GM13977 (cell line): ENCODE measurements around the gene SIGLEC12.
"Not testable (repeated sequence)": the region's sequence is repeated elsewhere in the genome, so short reads cannot be mapped to it uniquely, and the experiment has no call there.

Experiments used
- DNase-seq: peaks from one replicate; pipeline ENCODE4 v3.0.0; 2012; ENCODE audit warnings: low spot score
- in situ Hi-C: fragments of 300-500 bp; cut with MboI; formaldehyde crosslinking; loops from one replicate; pipeline ENCODE4 v1.12.0; 2022; ENCODE audit warnings: low sequenced_read_pairs, low pct_unique_long_range_greater_than_20kb, mixed read lengths, inconsistent platforms; ENCODE audit not compliant: unreplicated experiment
- TF ChIP-seq, protein P1 (sequence below): IDR thresholded peaks from 2 replicates; pipeline ENCODE4 v1.5.1; 2012; ENCODE audit warnings: mild to moderate bottlenecking, control low read depth; ENCODE audit not compliant: insufficient read depth; ENCODE audit errors: extremely low read depth, missing control alignments

Gene SIGLEC12

DNA sequence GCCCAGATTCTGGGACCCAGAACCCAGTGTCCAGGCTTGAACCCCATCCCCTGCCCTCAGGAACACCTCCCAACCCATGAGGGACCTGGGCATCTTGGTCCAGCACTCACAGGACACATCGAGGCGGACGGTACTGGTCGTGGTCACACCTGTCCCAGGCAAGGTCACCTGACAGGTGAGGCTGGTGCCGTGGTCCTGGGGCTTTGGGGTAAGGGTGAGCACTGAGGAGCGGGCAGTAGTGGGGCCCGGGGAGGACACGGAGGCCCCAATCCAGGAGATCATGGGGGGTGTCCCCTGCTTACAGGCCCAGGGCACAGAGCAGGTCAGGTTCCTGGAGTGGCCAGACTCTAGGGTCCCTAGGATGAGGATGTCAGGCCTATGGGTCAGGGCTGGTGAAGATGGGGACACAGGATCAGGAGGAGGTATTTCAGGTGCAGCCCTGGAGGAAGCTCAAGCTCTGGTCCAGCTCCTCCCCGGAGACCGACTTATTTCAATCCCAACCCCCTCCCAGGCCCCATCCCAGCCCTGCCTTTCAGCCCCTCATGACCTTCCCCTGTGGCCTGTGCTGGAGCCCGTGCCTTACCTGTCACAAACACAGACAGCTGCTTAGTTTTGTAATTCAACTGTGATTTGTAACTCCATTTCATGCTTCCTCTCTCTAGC, 44.1 kb downstream of the SIGLEC12 start:
- DNase-seq = no peak
- in situ Hi-C loops = no loop called here
- TF ChIP-seq, protein P1, sequence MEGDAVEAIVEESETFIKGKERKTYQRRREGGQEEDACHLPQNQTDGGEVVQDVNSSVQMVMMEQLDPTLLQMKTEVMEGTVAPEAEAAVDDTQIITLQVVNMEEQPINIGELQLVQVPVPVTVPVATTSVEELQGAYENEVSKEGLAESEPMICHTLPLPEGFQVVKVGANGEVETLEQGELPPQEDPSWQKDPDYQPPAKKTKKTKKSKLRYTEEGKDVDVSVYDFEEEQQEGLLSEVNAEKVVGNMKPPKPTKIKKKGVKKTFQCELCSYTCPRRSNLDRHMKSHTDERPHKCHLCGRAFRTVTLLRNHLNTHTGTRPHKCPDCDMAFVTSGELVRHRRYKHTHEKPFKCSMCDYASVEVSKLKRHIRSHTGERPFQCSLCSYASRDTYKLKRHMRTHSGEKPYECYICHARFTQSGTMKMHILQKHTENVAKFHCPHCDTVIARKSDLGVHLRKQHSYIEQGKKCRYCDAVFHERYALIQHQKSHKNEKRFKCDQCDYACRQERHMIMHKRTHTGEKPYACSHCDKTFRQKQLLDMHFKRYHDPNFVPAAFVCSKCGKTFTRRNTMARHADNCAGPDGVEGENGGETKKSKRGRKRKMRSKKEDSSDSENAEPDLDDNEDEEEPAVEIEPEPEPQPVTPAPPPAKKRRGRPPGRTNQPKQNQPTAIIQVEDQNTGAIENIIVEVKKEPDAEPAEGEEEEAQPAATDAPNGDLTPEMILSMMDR = no peak

DNA sequence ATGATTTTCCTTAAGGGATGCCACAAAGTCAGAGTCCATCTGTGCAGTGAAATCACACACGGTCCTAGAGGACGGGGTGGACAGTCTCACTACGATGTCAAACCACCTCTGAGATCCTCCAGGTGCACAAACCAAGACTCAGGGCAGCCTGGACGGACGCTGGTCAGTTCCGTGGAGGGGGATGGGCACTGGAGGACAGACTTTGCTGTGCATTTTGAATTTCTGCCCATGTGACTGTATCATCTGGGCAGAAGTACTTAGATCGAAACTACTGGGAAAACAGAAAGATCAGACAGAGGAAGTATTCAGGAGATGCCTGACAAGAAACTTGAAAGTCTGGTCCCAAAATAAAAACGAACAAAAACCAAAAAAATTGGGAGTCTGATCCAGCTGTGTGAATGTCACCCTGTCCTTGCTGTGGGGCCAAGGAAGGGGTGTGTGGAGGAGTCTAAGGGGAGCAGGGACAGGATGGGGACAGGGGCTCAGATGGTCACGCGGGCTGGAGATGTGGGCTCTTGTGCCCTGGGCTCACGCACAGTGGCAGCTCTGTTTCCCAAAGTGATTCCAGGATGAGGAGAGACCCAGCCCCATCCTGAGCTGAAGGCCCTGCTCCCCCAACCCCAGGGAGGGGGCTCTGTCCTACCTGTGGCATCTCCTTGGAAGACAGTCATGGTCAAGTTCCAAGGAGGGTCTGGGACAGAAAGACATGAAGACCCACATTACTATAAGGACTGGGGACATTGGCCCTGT, 44.9 kb downstream of the SIGLEC12 start:
- in situ Hi-C loops = no loop called here
- TF ChIP-seq, protein P1 = no peak
- no peak for DNase-seq

DNA sequence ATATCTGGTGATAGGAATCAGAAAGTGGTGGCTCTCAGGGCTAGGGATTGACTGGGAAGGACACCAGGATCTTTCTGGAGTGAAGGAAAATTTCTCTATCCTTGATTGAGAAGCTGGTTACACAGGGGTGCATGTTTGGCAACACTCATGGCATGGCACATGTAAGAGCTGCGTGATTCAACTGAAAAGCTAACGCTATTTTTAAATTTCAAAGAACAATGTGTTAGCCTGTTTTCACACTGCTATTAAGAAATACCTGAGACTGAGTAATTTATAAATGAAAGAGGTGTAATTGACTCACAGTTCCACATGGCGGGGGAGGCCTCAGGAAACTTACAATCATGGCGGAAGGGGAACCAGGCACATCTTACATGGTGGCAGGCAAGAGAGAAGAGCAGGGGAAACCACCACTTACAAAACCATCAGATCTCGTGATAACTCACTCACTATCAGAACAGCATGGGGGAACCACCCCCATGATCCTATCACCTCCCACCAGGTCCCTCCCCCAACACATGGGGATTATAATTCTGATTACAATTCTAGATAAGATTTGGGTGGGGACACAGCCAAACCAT, 50.8 kb downstream of the SIGLEC12 start:
- DNase-seq = no peak
- in situ Hi-C loops = no loop called here
- TF ChIP-seq, protein P1 = no peak

DNA sequence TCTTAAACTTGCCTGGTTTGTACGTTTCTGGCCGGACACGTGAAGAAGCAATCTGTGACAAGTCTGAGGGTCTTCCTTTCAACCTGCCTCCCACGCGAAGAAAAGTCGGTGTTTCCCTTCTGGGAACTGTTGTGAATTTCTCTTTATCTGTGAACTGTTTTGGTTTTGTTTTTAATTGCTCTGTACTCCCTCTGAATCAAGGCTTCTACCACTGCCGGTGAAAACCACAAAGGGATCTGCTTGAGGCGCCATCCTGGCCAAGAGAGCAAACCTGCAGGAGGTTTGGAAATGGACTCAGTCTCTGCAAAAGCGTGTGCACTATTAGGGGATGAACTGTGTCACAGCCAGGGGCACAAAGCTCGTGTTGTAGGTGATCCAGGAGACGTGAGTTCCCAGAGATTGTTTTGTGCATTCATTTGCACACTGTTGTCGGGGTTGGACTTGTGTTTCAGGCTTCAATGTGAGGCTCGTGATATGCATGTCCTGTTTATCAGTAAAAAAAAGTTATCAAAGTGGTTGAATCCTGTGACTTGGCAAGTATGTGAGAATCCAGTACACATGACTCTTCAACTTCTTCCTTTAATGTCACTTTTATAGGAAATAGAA, 53.1 kb downstream of the SIGLEC12 start:
- no peak for DNase-seq
- in situ Hi-C loops = no loop called here
- TF ChIP-seq, protein P1 = no peak

DNA sequence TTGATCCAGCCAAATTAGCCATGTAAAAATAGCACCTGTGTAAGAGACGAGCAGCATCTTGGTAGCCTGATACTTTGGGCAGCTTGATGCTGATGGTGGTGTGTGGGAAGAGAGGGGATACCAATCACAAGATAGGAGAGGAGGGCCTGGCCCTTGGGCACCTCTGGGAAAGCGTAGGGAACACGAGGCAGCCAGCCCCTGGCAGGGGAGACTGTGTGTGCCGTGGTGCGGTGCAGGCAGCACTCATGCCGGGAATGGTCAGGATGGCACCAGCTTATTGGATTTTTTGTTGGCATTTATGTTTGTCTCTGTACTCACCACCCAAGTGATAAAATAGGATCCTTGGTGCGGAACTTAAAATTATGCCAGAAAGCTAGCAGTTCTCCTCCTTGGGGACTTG, 53.6 kb downstream of the SIGLEC12 start:
- no peak for DNase-seq
- in situ Hi-C loops = no loop called here
- TF ChIP-seq, protein P1 = no peak

DNA sequence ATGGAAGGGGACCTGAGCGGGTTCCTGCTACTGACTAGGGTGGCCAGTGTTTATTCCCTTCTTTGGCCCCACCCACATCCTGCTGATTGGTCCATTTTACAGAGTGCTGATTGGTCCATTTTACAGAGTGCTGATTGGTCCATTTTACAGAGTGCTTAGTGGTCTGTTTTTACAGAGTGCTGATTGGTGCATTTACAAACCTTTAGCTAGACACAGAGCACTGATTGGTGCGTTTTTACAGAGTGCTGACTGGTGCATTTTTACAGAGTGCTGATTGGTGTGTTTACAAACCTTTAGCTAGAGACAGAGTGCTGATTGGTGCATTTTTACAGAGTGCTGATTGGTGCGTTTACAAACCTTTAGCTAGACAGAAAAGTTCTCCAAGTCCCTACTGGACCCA, 54.1 kb downstream of the SIGLEC12 start:
- in situ Hi-C loops, DNase-seq: not testable (repeated sequence)
